ENCODE measurements around the gene USP13.
A peak's percentile ranks its signal among the peaks of the same experiment; 100 is the strongest.

The USP13 gene

DNA sequence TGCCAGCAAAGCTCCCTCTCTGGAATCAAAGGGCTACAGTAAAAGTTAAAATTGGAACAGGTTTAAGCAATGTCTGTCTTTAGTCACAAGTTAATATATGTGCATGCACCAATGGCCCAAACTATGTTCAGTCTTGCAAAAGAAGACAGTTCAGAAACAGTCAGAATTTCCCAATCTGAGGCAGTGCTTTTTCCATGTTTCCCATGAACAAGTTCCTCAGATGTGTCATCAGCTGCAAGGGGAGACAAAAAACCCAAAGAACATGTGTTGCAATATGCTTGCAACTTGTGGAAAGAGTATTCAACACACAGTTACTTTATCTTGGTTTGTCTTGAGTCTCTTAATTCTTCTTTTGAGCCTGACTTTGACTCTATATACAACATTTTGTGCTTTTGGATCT is 148.4 kb downstream of the USP13 start:
- no peak for DNase-seq (ENCODE audit: low spot score)

GRCh38 chr3:179801856-179802255 is 149.0 kb downstream of the USP13 start:
- no peak for DNase-seq (ENCODE audit: low spot score)

DNA sequence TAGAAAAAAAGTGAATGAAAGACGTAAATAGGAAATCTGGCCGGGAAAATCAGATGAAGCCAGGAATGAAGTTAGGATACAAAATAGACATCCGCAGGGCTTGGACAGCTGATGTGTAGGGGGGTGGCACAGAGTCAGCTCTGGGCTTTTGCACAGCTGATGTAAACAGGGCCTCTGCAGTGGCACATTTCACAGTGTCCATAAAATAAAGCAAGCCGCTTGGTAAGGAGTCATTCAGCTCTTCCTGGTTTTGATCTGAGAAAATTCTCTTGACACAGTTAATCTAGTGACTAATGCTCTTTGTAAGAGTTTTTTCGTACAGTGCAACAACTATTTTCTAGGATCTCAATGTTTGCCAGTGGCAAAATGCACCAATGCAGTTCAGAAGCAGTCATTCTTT is 153.3 kb downstream of the USP13 start:
- DNase-seq (ENCODE audit: low spot score) = no peak

GRCh38 chr3:179807588-179807987 is 154.7 kb downstream of the USP13 start:
- no peak for DNase-seq (ENCODE audit: low spot score)

GRCh38 chr3:179809639-179810038 is 156.8 kb downstream of the USP13 start:
- no peak for DNase-seq (ENCODE audit: low spot score)

DNA sequence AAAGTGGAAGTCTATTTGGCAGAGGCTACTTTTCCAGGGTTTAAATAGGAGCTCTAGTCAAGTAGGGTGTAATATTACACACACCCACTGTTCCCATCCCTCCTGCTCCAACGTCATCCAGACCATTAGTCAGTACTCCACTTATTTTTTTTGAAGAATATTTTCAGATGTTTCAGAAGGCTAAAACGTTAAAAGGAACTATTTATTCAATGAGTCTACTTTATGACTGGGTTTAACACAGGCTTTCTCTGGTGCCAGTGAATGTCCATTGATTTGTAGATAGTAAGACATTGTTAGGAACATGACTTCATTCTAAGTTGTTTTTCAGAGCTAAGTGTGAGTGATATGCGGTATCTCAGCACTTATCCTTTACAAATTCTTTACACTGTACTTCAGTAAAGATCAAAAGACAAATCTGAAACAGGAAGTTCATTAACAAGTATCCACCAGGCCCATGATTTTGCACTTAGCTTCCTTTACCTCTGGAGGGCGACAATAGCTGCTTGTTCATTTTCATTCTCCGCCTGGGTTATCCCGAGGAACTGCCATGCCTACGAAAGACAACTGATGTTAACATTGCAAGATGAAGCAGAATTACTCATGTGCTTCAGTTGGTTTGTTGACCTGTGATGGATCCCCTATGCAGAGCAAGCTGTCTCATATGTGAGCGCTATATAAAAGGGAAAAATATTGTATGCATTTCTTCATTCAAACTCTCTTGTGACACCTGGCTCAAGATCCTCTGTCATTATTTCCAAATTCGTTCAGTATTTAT is 158.7 kb downstream of the USP13 start:
- peak; percentile 44 for DNase-seq (ENCODE audit: low spot score)

DNA sequence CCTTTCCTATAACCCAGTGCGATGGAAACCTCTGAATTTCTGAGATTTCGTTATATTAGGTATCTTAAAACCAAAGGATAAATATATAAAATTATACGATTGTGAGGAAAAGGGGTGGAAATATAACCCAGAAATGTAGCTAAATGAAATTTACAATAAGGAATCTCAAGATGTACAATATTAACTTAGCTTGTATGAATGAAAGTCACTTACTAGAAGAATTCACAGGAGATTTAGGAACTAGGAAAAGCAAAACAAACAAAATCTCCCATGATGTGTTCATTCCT is 159.2 kb downstream of the USP13 start:
- no peak for DNase-seq (ENCODE audit: low spot score)

DNA sequence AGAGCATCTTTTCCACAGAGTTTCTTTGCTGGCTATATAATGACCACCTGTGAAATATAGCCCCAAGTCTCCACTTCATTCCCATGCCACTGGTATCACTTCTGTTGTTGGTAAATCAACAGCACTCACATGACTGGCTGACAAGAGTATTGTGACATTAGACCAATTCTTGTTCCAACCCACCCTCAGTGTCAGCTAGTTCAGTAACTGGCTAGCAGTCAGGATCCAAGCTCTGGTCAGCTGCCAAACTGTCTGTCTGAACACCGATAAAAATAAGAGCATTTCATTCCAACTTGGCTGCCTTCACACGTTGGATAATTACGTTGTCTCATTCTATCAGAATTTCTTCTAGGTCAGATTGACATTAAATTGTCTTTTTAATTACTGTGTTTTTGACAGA is 166.5 kb downstream of the USP13 start:
- DNase-seq (ENCODE audit: low spot score) = no peak

DNA sequence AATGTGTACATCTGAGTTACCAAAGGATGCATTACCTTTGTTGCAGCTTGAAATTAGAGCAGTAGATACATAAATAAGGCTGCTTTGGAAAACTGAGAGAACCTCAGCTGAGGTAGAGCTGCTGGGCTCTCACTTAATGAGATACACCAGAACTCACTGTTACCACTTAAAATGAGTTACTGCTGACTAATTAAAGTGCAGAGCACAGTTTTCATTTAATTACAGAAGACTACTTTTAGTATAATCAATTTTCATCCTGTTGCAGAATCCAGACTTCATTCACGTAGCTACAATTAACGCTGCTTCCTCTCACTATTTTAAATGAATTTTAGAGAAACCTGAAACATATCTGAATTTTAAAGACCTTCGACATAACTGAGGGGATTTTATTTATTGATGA is 169.5 kb downstream of the USP13 start:
- no peak for DNase-seq (ENCODE audit: low spot score)

- DNase-seq (ENCODE audit: low spot score) = no peak
These were observed 172.8 kb downstream of the USP13 start for GRCh38 chr3:179825527-179826246.

DNA sequence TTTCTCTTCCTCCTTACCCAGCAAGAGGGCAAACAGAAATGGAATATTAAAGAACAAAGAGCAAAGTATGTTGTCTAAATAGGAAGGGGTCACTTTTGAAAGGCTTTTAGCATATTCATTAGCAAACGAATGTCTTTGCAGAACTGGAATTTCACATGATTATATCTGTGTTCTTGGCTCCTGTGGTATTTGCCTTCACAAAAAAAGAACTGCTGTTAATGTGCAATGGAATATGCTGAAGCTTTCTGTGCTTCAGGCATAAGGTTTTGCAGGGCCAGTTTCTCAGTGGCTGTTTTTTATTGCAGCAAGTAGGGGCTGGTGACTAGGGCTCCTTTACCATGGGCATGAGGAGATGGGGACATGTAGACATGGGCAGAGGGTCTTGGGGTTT is 173.4 kb downstream of the USP13 start:
- no peak for DNase-seq (ENCODE audit: low spot score)

DNA sequence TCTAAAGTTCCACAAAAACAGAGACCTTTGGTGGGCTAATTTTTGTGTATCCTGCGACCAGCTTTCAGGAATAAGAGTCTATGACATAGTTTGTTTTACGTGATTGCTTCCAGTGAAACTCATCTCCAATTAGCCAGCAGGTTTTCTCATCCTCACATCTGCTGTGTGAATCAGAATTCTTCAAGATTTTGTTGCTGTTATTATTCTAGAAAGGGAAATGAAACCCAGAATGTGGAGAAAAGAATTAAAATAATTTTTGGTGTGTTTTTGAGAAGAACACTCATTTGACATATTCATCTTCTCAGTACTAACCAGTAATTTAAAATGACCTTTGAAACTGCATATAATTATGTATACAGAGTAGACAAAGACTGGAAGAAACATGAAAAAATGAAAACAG is 175.9 kb downstream of the USP13 start:
- no peak for DNase-seq (ENCODE audit: low spot score)

DNA sequence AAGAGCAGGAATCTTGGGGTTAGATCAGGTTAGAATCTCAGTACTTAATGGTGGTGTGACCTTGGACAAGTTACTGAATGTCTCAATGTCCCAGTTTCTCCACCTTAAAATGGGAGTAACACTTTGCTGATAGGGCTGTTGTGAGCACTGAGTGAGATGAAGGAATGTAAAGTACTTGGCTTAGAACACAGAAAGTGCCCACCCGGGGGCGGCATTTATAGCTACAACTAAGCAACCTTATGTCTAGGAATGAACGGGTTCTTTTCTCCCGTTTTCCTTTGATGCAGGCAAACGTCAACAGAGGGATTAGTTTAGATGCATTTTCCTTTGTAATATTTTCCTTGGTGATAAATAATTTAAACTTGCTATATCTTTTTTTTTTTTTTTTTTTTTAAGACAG is 176.6 kb downstream of the USP13 start:
- no peak for DNase-seq (ENCODE audit: low spot score)

GRCh38 chr3:179832333-179832854 is 179.6 kb downstream of the USP13 start:
- DNase-seq (ENCODE audit: low spot score) = no peak

GRCh38 chr3:179833294-179833693 is 180.5 kb downstream of the USP13 start:
- DNase-seq (ENCODE audit: low spot score) = no peak

DNA sequence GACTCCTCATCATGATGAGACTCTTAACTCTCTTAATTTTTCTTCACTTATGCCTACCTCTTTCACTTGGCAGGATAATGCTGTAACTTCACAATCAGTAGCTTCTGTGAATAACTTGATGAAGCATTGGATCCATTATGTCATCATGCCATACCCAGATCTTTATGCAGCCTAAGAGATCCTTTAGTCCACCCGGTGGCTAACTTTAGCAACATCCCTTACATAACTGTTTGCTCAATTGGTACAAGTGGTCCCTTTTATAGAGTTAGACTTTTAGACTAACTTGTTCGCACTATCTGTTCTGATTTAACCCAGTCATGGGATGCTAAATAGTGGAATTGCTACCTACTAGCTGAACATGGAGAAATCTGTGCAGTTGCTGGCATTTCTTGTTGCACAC is 184.5 kb downstream of the USP13 start:
- no peak for DNase-seq (ENCODE audit: low spot score)
